ENCODE results near the gene AATF. TPM values are rescaled to one million over a fixed set of nuclear protein-coding genes. Genes with fewer than 3 reads are reported as not detected.
A peak's percentile ranks its signal among the peaks of the same experiment; 100 is the strongest.

AATF gene
- total RNA-seq, 1 donor from 2014 or later = 42.8 TPM

DNA sequence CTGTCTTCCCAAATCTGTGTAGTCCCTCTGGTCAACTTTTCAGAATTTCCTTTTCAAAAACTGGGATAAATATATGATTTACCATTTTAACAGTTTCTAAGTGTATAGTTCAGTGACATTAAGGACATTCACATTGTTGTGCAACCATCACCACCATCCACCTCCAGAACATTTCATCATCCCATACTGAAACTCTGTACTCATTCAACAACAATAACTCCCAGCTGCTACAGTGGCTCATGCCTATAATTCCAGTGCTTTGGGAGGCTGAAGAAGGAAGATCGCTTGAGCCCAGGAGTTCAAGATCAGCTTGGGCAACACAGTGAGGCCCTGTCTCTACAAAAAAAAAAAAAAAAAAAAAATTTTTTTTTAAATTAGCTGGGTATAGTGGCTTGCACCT lies 131.0 kb downstream of the AATF start:
- Histone ChIP-seq H3K4me1 (no peaks in the 10 kb centered on the region), H3K27ac (no peak overlapping the region), H3K4me3 (no peak overlapping the region), H3K27me3 (no peaks in the 10 kb centered on the region), H3K9me3 (no peaks in the 10 kb centered on the region), H3K36me3 (no peaks in the 10 kb centered on the region)
- DNase-seq (no peak), ATAC-seq (peak; percentile 37)
- TF ChIP-seq, protein P1, sequence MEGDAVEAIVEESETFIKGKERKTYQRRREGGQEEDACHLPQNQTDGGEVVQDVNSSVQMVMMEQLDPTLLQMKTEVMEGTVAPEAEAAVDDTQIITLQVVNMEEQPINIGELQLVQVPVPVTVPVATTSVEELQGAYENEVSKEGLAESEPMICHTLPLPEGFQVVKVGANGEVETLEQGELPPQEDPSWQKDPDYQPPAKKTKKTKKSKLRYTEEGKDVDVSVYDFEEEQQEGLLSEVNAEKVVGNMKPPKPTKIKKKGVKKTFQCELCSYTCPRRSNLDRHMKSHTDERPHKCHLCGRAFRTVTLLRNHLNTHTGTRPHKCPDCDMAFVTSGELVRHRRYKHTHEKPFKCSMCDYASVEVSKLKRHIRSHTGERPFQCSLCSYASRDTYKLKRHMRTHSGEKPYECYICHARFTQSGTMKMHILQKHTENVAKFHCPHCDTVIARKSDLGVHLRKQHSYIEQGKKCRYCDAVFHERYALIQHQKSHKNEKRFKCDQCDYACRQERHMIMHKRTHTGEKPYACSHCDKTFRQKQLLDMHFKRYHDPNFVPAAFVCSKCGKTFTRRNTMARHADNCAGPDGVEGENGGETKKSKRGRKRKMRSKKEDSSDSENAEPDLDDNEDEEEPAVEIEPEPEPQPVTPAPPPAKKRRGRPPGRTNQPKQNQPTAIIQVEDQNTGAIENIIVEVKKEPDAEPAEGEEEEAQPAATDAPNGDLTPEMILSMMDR (IDR thresholded peaks at IDR 0.05) = no peak
- intact Hi-C loops (cut with DNase I) = no loop called here

DNA sequence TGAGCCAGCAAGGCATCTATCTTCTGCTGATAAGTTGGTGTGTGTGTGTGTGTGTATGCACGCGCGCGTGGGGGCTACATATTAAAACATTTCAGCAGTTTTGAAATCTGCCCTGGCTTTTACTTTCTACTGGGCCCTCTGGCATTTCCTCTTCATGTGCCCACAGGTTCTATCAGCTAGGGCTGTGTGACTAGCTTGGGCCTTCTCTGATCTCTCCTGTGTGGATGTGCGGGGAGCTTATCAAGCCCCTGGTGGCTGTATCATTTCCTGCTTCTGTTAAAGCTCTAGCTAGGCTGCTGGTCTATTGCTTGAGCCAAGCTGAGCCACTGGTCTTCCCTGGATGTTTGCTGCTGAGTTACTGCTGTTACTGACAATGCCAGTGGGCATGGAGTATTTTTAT lies 132.5 kb downstream of the AATF start:
- intact Hi-C loops (cut with DNase I) = no loop called here
- Histone ChIP-seq H3K4me3 (no peak overlapping the region), H3K36me3 (peaks cover 8% of the 10 kb centered on the region), H3K27ac (no peak overlapping the region), H3K4me1 (no peaks in the 10 kb centered on the region), H3K9me3 (no peaks in the 10 kb centered on the region), H3K27me3 (no peaks in the 10 kb centered on the region)
- no peak for DNase-seq
- TF ChIP-seq, protein P1 (IDR thresholded peaks at IDR 0.05) = no peak
- peak; percentile 8 for ATAC-seq

DNA sequence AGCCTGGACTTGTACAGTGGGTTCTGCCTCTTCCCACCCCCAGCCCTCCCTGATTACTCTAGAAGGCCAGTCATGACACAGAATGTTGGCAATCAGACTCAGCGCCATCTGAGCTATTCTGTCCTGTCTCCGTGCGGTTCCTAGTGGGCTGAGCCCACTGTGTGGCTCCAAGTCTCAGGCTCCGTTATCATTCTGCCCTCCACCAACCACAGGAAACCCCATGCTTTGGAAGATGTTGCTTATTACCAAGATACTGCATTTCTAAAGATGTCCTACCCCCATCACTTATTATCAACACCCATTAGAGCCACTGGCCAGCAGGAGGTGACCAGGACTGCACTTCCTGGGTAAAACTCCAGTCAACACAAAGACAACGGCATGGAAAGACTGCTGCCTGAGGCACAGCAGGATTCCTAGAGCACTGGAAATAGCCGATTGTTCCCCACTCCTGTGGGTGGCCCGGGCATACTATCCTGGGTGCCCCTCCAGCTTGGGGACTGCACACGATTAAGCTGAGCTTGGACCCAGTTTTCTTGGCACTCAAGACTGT lies 133.6 kb downstream of the AATF start:
- H3K36me3 ChIP-seq = peaks cover 19% of the 10 kb centered on the region
- intact Hi-C loops (cut with DNase I) = no loop called here
- ATAC-seq (no peak), DNase-seq (no peak)
- no peak overlapping the region for H3K27ac ChIP-seq
- TF ChIP-seq, protein P1 (IDR thresholded peaks at IDR 0.05) = no peak
- H3K4me3 ChIP-seq = no peak overlapping the region
- no peaks in the 10 kb centered on the region for H3K27me3 ChIP-seq
- H3K4me1 ChIP-seq = no peaks in the 10 kb centered on the region
- no peaks in the 10 kb centered on the region for H3K9me3 ChIP-seq

DNA sequence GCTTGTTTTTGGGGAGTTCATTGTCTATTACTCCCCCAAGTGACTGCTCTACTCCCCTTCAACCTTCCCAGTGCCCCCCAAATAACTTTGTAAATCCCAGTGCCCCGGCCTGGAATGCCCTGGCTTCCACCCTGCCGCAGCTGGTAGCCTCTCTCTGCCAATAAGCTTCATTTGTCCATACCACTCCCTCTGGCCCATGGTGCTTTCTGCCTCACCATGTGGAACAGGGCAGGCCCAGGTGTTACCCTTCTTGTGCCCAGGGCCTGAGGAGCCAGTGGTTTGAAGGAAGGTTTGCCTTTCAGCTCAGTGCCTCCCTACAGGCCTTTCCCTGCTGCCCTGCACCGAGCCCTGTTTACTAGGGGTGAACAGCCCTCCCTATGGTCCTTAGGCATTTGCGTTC lies 134.2 kb downstream of the AATF start:
- no peak overlapping the region for H3K4me3 ChIP-seq
- no peaks in the 10 kb centered on the region for H3K27me3 ChIP-seq
- peaks cover 25% of the 10 kb centered on the region for H3K36me3 ChIP-seq
- no peaks in the 10 kb centered on the region for H3K4me1 ChIP-seq
- no peak for ATAC-seq
- intact Hi-C loops (cut with DNase I) = no loop called here
- no peak overlapping the region for H3K27ac ChIP-seq
- H3K9me3 ChIP-seq = no peaks in the 10 kb centered on the region
- DNase-seq = no peak
- TF ChIP-seq, protein P1 (IDR thresholded peaks at IDR 0.05) = no peak

DNA sequence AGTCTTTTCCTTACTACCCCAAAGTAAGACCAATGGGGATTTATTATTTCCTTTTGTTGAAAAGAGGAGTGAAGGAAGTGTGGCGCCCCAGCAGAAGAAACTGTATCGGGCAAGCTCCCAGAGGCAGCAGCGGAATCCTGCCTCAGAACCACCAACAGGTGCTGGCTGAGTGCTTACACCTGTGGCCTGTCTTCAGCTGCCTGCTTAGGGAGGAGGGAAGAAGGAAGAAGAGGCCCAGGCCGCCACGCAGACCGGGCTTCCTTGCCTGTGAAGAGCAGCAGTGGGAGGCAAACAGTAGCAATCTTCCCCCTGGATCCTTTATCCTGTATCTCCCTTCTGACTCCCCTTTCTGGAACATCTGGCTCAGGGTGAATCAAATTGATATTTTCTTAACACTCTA lies 134.7 kb downstream of the AATF start:
- ATAC-seq = no peak
- TF ChIP-seq, protein P1 (IDR thresholded peaks at IDR 0.05) = no peak
- H3K4me1 ChIP-seq = no peaks in the 10 kb centered on the region
- peaks cover 29% of the 10 kb centered on the region for H3K36me3 ChIP-seq
- H3K9me3 ChIP-seq = no peaks in the 10 kb centered on the region
- H3K27ac ChIP-seq = no peak overlapping the region
- no peak for DNase-seq
- no peaks in the 10 kb centered on the region for H3K27me3 ChIP-seq
- H3K4me3 ChIP-seq = no peak overlapping the region
- intact Hi-C loops (cut with DNase I) = no loop called here

DNA sequence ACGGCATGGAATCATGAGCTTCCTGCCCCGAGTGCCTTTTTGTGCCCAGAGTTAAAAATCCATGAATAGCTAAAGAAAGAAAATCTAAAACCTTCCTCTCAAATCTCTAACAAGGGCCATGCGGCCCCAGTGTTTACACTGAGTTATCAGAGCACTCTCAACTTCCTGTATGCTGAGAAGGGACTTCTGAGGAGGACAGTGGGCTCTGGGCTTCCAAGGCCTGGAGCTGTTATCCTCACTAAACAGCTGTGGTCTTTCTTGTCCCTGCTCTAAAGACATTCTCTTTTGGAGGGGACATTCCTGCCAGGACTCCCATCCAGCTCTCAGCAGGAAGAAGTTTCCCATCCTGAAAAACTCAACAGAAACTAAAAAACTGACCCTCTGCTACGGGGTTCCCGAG lies 135.6 kb downstream of the AATF start:
- H3K4me1 ChIP-seq = no peaks in the 10 kb centered on the region
- H3K36me3 ChIP-seq = peaks cover 38% of the 10 kb centered on the region
- intact Hi-C loops (cut with DNase I) = no loop called here
- ATAC-seq (no peak), DNase-seq (no peak)
- H3K9me3 ChIP-seq = no peaks in the 10 kb centered on the region
- H3K4me3 ChIP-seq = no peak overlapping the region
- no peak overlapping the region for H3K27ac ChIP-seq
- no peaks in the 10 kb centered on the region for H3K27me3 ChIP-seq
- TF ChIP-seq, protein P1 (IDR thresholded peaks at IDR 0.05) = no peak
